Keratinocyte (primary cell): Measurements from ENCODE around the gene PARN. TPM values are rescaled to one million over a fixed set of nuclear protein-coding genes. Genes with fewer than 3 reads are reported as not detected.
A peak's percentile ranks its signal among the peaks of the same experiment; 100 is the strongest.

ENCODE experiments used
- DNase-seq: peaks from one replicate; pipeline ENCODE4 v3.0.0-alpha.2; 2011; ENCODE audit warnings: low read depth, missing footprints, low spot score
- FAIRE-seq: peaks from 2 replicates; lab custom pipeline; 2011; peaks lifted over from hg19 to GRCh38; lab: Jason Lieb, UNC
- H2AFZ ChIP-seq: 2 replicates; pipeline ENCODE4 v1.6.0; 2012; ENCODE audit warnings: low read length, control low read depth, inconsistent platforms; ENCODE audit not compliant: control insufficient read depth
- H3K27ac ChIP-seq: 2 replicates; pipeline ENCODE4 v1.5.1; 2011; ENCODE audit warnings: low read length; ENCODE audit not compliant: control insufficient read depth, insufficient read depth
- H3K27me3 ChIP-seq: 3 replicates; pipeline ENCODE4 v1.6.0; 2011; ENCODE audit warnings: low read length; ENCODE audit not compliant: control insufficient read depth, insufficient read depth; ENCODE audit errors: extremely low read depth
- H3K36me3 ChIP-seq, 2 experiments: 2 replicates in 1 of 2; 3 replicates in 1 of 2; pipeline ENCODE4 v1.5.1; 2011; ENCODE audit warnings: low read length in 2 of 2, mild to moderate bottlenecking in 1 of 2; ENCODE audit not compliant: control insufficient read depth in 2 of 2, insufficient read depth in 2 of 2; ENCODE audit errors: extremely low read depth in 1 of 2
- H3K4me1 ChIP-seq: 3 replicates; pipeline ENCODE4 v1.5.1; 2011; ENCODE audit warnings: low read length; ENCODE audit not compliant: control insufficient read depth, insufficient read depth; ENCODE audit errors: extremely low read depth
- H3K4me2 ChIP-seq: 3 replicates; pipeline ENCODE4 v1.6.0; 2011; ENCODE audit warnings: low read depth, low read length; ENCODE audit not compliant: control insufficient read depth, insufficient read depth; ENCODE audit errors: extremely low read depth
- H3K4me3 ChIP-seq, 3 experiments: fragments of 200-600 bp in 1 of 3; sonication (generic) in 1 of 3; 2 replicates in 2 of 3; 3 replicates in 1 of 3; pipeline ENCODE4 v1.5.1; 2011 to 2016; ENCODE audit warnings: low read length in 3 of 3, mild to moderate bottlenecking in 3 of 3, control low read depth in 2 of 3, inconsistent platforms in 1 of 3, low read depth in 1 of 3, mixed read lengths in 1 of 3, mixed run types in 1 of 3, moderate library complexity in 1 of 3; ENCODE audit not compliant: control insufficient read depth in 2 of 3, insufficient read depth in 2 of 3; ENCODE audit errors: extremely low read depth in 1 of 3
- H3K79me2 ChIP-seq: 2 replicates; pipeline ENCODE4 v1.6.0; 2012; ENCODE audit warnings: low read length; ENCODE audit not compliant: control insufficient read depth, insufficient read depth
- H3K9ac ChIP-seq: 3 replicates; pipeline ENCODE4 v1.6.0; 2011; ENCODE audit warnings: low read length; ENCODE audit not compliant: control insufficient read depth, insufficient read depth; ENCODE audit errors: extremely low read depth
- H3K9me1 ChIP-seq: 3 replicates; pipeline ENCODE4 v1.6.0; 2011; ENCODE audit warnings: low read length; ENCODE audit not compliant: control insufficient read depth, insufficient read depth; ENCODE audit errors: extremely low read depth
- H3K9me3 ChIP-seq: 2 replicates; pipeline ENCODE4 v1.5.1; 2012; ENCODE audit warnings: low read depth, low read length; ENCODE audit not compliant: control insufficient read depth
- H4K20me1 ChIP-seq: 3 replicates; pipeline ENCODE4 v1.6.0; 2011; ENCODE audit warnings: low read length; ENCODE audit not compliant: control insufficient read depth, insufficient read depth; ENCODE audit errors: extremely low read depth
- CTCF ChIP-seq, 3 experiments: IDR thresholded peaks in 1 of 3; conservative IDR thresholded peaks in 1 of 3; optimal IDR thresholded peaks in 1 of 3; 2 replicates in 2 of 3; 3 replicates in 1 of 3; pipeline versions ENCODE3 to v1.5.1; 2011; ENCODE audit warnings: low read length in 3 of 3, mild to moderate bottlenecking in 3 of 3, moderate library complexity in 2 of 3, control low read depth in 1 of 3, inconsistent platforms in 1 of 3; ENCODE audit not compliant: insufficient read depth in 2 of 3; ENCODE audit errors: extremely low read depth in 1 of 3
- EZH2 ChIP-seq: IDR thresholded peaks from one replicate; pipeline ENCODE4 v1.6.1; 2012; ENCODE audit warnings: inconsistent platforms, mild to moderate bottlenecking, low read length, moderate library complexity
- dilution Hi-C: fragments of 300-500 bp; cut with MboI; formaldehyde crosslinking; loops from one replicate; pipeline ENCODE4 v1.7.0; 2020; ENCODE audit warnings: low sequenced_read_pairs; ENCODE audit not compliant: extremely low pct_ligation_motif_present
- polyA plus RNA-seq, 5 experiments: library from polyadenylated mRNA; depleted of rRNA in 3 of 5; stranded (reverse) in 3 of 5; stranded (forward) in 1 of 5; unstranded in 1 of 5; fragments of >200 nt; gene quantifications; 1 replicate in 1 of 5; 2 replicates in 3 of 5; 3 replicates in 1 of 5; pipeline versions ENCODE4 v1.2.1 to v1.2.3, GENCODE V29; 2011 to 2012; ENCODE audit warnings: missing spikeins in 2 of 5, low read depth in 1 of 5, low replicate concordance in 1 of 5

The PARN gene
- polyA plus RNA-seq, 1 donor (not counting 4 experiments of a cell fraction or from before 2014, with no cell fraction given) = 40.8 TPM

GRCh38 chr16:14562691-14563491 lies 67.2 kb downstream of the PARN start:
- Histone ChIP-seq H2AFZ (no peak overlapping the region), H3K9ac (no peak overlapping the region), H3K27me3 (no peaks in the 10 kb centered on the region), H3K27ac (no peak overlapping the region), H3K4me3 (no peak overlapping the region), H3K4me2 (peak overlapping the region; percentile 9), H3K9me1 (peaks cover 4% of the 10 kb centered on the region), H3K4me1 (peaks cover 36% of the 10 kb centered on the region), H3K79me2 (no peaks in the 10 kb centered on the region), H3K36me3 (peaks cover 0 to 2% of the 10 kb centered on the region in 2 experiments), H4K20me1 (no peaks in the 10 kb centered on the region), H3K9me3 (no peaks in the 10 kb centered on the region)
- TF ChIP-seq CTCF (optimal IDR thresholded peaks at IDR 0.05 in 1 of 3, IDR thresholded peaks at IDR 0.05 in 1 of 3, conservative IDR thresholded peaks at IDR 0.05 in 1 of 3; ENCODE audit: extremely low read depth in 1 of 3, insufficient read depth in 2 of 3, low read length in 3 of 3) = peak; percentile 28 to 49 (median 40)
- no peak for TF ChIP-seq EZH2
- peak; percentile 91 for FAIRE-seq
- peak; percentile 72 for DNase-seq
- dilution Hi-C loops = no loop called here

- dilution Hi-C loops = no loop called here
- Histone ChIP-seq H3K9me1 (peaks cover 2% of the 10 kb centered on the region), H3K36me3 (peaks cover 2% of the 10 kb centered on the region in 2 experiments), H3K4me3 (no peak overlapping the region), H3K9me3 (no peaks in the 10 kb centered on the region), H3K9ac (no peak overlapping the region), H3K4me2 (no peak overlapping the region), H3K4me1 (peaks cover 31% of the 10 kb centered on the region), H3K27ac (no peak overlapping the region), H3K79me2 (no peaks in the 10 kb centered on the region), H4K20me1 (no peaks in the 10 kb centered on the region), H2AFZ (no peak overlapping the region), H3K27me3 (no peaks in the 10 kb centered on the region)
- FAIRE-seq (no peak), DNase-seq (no peak)
- no peak for TF ChIP-seq EZH2
- TF ChIP-seq CTCF (optimal IDR thresholded peaks at IDR 0.05 in 1 of 3, IDR thresholded peaks at IDR 0.05 in 1 of 3, conservative IDR thresholded peaks at IDR 0.05 in 1 of 3; ENCODE audit: extremely low read depth in 1 of 3, insufficient read depth in 2 of 3, low read length in 3 of 3) = no peak
Measured at GRCh38 chr16:14560523-14560922, 69.5 kb downstream of the PARN start.
